HAP-1 (cell line): ENCODE data around the gene SMIM5.
A peak's percentile ranks its signal among the peaks of the same experiment; 100 is the strongest.
"Not testable (repeated sequence)": the region's sequence is repeated elsewhere in the genome, so short reads cannot be mapped to it uniquely, and the experiment has no call there.

ENCODE experiments used
- DNase-seq, 2 experiments: peaks; one replicate each; pipeline ENCODE4 v3.0.0-alpha.2; 2016 to 2020; ENCODE audit warnings: low spot score in 2 of 2
- H3K27me3 ChIP-seq: fragments of 250-450 bp; sonication (Bioruptor Pico); 2 replicates; pipeline ENCODE4 v1.5.1; 2020; ENCODE audit warnings: low read depth, mild to moderate bottlenecking, moderate library complexity
- H3K36me3 ChIP-seq: fragments of 250-450 bp; sonication (Bioruptor Pico); replicated peaks from 2 replicates; pipeline ENCODE4 v1.5.1; 2020; ENCODE audit warnings: mild to moderate bottlenecking
- H3K4me1 ChIP-seq: fragments of 250-450 bp; sonication (Bioruptor Pico); 2 replicates; pipeline ENCODE4 v1.5.1; 2020; ENCODE audit warnings: mild to moderate bottlenecking
- H3K4me3 ChIP-seq: fragments of 250-450 bp; sonication (Bioruptor Pico); 2 replicates; pipeline ENCODE4 v1.5.1; 2020; ENCODE audit warnings: mild to moderate bottlenecking, moderate library complexity
- H3K9me3 ChIP-seq: fragments of 250-450 bp; sonication (Bioruptor Pico); 2 replicates; pipeline ENCODE4 v1.5.1; 2020; ENCODE audit warnings: mild to moderate bottlenecking, moderate library complexity
- in situ Hi-C: fragments of 300-500 bp; cut with MboI; formaldehyde crosslinking; loops from 3 replicates; pipeline ENCODE4 v1.14.3; 2020; ENCODE audit warnings: low sequenced_read_pairs, inconsistent platforms, mixed read lengths

Gene SMIM5, protein sequence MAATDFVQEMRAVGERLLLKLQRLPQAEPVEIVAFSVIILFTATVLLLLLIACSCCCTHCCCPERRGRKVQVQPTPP

DNA sequence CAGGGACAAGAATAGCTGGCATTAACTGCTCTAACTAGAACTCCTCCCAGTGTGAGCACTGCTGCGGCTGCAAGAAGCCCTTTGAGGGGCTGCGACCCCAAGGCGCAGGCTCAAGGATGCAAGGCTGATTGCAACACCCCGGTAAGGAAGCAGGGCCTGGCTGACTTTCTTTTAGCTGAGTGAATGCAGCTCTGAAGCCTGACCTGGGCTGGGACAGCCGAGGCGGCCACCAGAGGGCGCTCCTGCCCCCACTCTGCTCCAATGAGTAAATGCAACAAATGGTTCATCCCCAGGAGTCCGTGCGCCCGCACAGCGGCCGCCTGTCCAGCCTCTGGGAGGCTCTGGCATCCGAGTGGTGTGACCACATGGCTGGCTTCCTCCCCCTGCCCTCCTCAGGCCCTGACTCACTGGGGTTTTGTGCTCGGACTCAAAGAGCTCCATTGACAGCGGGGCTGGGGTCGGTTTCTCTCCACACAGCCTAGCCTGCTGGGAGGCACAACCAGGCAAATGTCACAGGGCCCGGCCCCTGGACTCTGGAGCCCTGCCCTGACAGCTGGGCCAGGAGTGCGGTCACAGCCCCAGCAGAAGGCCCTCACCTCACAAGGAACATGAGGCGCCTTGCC lies at the start of gene SMIM5:
Gene SMIM5 (plus strand): TSS at position 572 of the 623 bp plus-strand sequence. CDS start 6,768 bp downstream, outside the sequence.
- Histone ChIP-seq H3K27me3 (no peaks in the 10 kb centered on the region), H3K4me1 (peaks cover 15% of the 10 kb centered on the region), H3K36me3 (peaks cover 3% of the 10 kb centered on the region), H3K9me3 (no peaks in the 10 kb centered on the region), H3K4me3 (no peak within 1 kb of the TSS; the same call in 1 of the 2 replicates)
- in situ Hi-C loops = no loop called here
- peak; percentile 70 to 92 for DNase-seq

DNA sequence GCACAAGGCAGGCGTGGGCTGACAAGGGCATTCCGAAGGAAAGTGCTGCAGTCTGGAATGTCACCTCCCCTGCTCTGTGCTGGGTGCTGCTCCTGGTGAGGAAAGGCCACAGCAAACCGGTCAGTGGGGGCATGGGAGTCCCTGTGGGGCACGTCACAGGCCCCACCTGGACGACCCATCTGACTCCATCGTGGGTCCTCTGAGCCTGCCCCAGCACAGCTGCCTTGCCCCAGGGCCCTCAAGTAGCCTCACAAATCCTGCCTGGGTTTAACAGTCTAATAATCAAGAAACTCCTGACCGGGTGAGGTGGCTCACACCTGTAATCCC lies 48.4 kb upstream of the SMIM5 start:
- Histone ChIP-seq H3K9me3 (no peaks in the 10 kb centered on the region), H3K4me1 (peaks cover 4% of the 10 kb centered on the region), H3K36me3 (no peaks in the 10 kb centered on the region), H3K27me3 (no peaks in the 10 kb centered on the region), H3K4me3 (no peak overlapping the region)
- no peak for DNase-seq
- in situ Hi-C loops = no loop called here

DNA sequence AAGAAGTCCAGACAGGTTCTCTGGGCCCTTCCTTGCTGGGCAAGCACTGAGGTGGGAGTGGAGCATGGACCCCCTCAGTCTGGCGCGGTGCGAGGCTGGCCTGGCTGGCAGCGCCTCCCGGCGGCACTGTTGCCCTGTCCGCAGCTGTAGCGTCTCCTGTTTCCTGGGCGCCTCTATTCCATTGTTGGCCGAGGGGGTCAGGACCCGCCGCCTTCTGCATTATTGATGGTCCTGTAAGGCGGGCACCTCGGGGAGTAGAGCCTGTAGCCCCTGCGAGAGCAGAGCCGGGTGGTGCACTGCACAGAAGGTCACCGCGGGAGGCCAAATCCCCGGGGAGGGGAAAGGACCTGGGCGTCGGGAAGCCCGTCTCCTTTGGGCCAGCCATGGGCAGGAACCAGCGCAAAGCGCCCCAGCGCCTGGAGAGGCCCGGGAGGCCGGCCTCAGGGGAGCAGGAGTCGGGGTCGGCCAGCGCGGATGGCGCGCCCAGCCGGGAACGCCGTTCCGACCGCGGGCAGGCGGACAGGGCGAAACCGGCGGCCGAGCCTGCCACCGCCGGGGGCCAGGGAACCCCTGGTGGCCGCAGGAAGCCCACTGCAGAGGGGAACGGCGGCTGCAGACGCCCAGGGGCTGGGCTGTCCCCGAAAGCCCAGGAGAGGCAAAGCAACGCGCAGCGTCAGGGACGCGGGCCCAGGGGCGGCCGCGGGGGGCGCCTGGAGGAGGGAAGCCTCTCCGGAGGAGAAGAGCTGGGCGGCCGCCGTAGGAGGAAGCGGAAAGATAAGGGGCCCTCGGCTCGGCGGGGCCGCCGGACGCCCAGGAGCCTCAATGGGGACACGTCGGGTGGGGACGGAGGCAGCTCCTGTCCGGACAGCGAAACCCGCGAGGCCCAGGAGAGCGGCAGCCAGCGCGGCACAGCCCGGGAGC lies 45.3 kb upstream of the SMIM5 start, which contains the start of gene MYO15B:
Gene MYO15B (plus strand): TSS at position 126 of the 921 bp plus-strand sequence. CDS start 258 bp downstream, at position 384.
- H3K4me3 ChIP-seq = 0 out of 2 replicates have a peak within 1 kb of the TSS, but pooled peaks have one; percentile 4
- in situ Hi-C loops = no loop called here
- no peaks in the 10 kb centered on the region for H3K36me3 ChIP-seq
- H3K4me1 ChIP-seq = peaks cover 4% of the 10 kb centered on the region
- no peaks in the 10 kb centered on the region for H3K27me3 ChIP-seq
- peak in 1 of 2 experiments; percentile 29 for DNase-seq
- H3K9me3 ChIP-seq = no peaks in the 10 kb centered on the region

DNA sequence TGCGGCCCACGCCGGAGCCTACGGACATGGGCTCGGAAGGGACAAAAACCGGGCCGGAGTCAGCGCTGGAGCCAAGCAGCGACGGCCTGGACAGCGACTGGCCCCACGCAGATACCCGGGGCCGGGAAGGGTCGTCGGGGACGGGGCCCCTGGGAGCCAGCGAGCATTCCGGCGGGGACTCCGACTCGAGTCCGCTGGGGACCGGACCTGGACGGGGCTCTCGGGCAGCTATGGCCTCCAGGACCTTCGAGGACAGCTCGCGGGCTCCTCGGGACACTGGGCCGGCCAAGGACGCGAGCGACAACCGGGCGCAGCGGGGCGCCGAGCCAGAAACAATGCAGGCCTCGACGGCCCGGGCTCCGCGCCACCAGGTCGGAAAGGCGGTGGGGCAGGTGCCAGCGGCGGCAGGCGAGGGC lies 44.6 kb upstream of the SMIM5 start:
- peaks cover 4% of the 10 kb centered on the region for H3K4me1 ChIP-seq
- in situ Hi-C loops = no loop called here
- H3K9me3 ChIP-seq = no peaks in the 10 kb centered on the region
- no peaks in the 10 kb centered on the region for H3K27me3 ChIP-seq
- H3K36me3 ChIP-seq = no peaks in the 10 kb centered on the region
- H3K4me3 ChIP-seq = 0 out of 2 replicates have a peak overlapping the region, but pooled peaks have one; percentile 4
- DNase-seq = no peak

DNA sequence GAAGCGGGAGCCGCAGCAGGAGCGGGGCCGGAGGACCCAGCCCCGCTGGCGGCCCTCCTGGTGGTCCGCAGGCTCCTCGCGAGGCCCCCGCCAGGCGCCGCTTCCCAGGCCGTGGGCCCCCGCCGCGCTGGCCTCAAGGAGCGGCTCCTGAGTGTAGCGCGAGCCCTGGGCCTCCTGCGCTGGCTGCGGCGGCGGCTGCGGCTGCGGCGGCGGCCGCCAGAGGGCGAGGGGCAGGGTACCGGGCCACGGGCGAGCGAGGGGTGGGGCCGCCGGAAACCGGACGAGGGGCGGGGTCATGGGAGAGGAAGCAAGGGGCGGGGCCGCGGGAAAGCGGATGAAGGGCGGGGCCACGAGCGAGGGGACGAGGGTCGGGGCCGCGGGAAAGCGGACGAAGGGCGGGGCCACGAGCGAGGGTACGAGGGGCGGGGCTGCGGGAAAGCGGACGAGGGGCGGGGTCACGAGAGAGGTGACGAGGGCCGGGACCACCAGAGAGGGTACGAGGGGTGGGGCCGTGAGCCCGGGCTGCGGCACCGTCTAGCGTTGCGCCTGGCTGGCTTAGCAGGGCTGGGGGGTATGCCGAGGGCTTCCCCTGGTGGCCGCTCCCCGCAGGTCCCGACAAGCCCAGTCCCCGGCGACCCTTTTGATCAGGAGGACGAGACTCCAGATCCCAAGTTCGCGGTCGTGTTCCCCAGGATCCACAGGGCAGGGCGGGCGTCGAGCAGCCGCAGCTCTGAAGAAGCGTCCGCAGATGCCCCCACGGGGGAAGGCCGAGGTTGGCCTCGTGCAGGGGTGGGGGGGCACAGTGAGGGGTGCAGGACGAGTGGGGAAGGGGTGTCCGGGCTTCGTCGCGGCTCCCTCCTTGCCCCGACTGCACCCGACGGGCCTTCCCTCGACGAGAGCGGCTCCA lies 44.0 kb upstream of the SMIM5 start:
- DNase-seq = peak; percentile 86 to 99
- H3K36me3 ChIP-seq = no peaks in the 10 kb centered on the region

DNA sequence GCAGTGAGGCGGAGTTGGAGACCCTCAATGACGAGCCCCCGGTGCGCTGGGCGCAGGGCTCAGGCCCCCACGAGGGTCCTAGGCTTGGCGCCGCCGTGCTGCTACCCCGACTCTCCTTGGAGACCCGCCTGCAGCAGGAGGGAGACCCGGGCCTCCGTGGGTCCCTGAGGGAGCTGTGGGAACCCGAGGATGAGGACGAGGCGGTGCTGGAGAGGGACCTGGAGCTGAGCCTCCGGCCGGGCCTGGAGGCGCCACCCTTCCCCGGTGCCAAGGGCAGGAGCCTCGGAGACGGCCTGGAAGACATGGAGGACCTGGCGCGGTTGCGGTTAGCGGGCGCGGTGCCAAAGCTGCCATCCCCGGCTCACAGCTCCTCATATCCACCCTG lies 43.3 kb upstream of the SMIM5 start:
- peak overlapping the region; percentile 44 for H3K4me3 ChIP-seq

More for the DNA sequence above, 44.0 kb upstream of the SMIM5 start:
- no peaks in the 10 kb centered on the region for H3K9me3 ChIP-seq
- H3K27me3 ChIP-seq = no peaks in the 10 kb centered on the region
- in situ Hi-C loops = no loop called here
- H3K4me1 ChIP-seq = peaks cover 4% of the 10 kb centered on the region
- H3K4me3 ChIP-seq = peak overlapping the region; percentile 44

DNA sequence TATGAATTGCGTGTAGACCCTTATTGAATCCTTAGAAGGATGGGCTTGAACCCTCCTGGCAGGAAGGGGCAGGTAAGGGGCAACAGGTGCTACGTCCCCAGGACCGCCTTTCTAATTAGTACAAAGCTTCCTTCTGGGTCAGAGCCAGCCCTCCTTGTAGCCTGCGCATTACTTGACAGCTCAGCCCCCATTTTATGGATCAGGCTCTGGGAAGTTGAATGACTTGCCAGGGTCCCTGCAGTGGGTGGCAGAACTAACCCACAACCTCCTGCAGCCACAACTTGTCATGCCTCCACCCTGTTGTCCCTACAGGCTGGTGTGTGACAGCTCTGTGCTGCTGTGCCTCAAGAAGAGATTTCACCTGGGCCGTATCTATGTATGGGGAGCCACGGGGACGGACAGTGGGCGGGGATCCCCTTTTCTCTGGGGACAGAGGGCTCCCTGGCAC lies 42.9 kb upstream of the SMIM5 start:
- in situ Hi-C loops = no loop called here
- no peaks in the 10 kb centered on the region for H3K36me3 ChIP-seq
- peaks cover 4% of the 10 kb centered on the region for H3K4me1 ChIP-seq
- H3K27me3 ChIP-seq = no peaks in the 10 kb centered on the region
- H3K9me3 ChIP-seq = no peaks in the 10 kb centered on the region
- H3K4me3 ChIP-seq = no peak overlapping the region
- DNase-seq = no peak

More for the DNA sequence above, 43.3 kb upstream of the SMIM5 start:
- H3K9me3 ChIP-seq = no peaks in the 10 kb centered on the region
- H3K4me1 ChIP-seq = peaks cover 4% of the 10 kb centered on the region
- in situ Hi-C loops = no loop called here
- no peaks in the 10 kb centered on the region for H3K27me3 ChIP-seq
- no peak for DNase-seq
- H3K36me3 ChIP-seq = no peaks in the 10 kb centered on the region

DNA sequence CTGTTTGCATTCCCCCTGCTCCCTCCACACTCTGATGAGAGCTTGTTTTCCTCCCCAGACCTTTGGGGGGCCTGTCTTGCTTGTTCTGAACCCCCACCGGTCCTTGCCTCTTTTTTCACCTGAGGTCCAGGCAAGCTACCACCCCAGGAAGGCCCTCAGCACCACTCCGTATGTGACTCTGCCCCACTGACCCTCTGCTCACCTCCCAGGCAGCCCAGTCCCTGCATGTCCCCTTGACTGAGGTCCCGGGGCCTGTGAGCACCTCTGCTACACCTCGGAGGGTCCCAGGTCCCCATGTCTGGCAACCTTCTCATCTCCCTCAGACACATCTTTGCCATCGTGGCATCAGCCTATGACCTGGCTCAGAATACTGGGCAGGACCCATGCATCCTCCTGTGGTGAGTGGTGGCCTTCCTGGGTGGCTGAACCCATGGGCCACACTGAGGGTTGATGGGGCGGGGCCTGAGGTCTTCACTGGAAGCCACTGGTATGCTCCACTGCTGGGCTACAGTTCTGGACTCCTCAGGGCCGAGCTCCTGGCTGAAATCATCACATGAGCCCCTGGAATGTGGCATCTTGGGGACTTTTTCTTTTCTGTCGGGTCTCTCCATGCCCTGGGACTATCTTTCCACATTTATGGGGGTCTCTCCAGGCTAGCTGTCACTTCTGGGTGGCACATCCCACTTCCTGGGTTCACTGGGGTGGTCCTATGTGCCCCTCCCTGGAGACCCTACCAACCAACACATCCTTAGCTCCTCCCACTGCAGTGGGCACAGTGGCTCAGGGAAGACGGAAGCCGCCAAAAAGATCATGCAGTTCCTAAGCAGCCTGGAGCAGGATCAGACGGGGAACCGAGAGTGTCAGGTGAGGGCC lies 42.1 kb upstream of the SMIM5 start:
- Histone ChIP-seq H3K36me3 (no peaks in the 10 kb centered on the region), H3K4me3 (no peak overlapping the region), H3K9me3 (no peaks in the 10 kb centered on the region), H3K27me3 (no peaks in the 10 kb centered on the region), H3K4me1 (peaks cover 4% of the 10 kb centered on the region)
- in situ Hi-C loops = no loop called here
- no peak for DNase-seq

DNA sequence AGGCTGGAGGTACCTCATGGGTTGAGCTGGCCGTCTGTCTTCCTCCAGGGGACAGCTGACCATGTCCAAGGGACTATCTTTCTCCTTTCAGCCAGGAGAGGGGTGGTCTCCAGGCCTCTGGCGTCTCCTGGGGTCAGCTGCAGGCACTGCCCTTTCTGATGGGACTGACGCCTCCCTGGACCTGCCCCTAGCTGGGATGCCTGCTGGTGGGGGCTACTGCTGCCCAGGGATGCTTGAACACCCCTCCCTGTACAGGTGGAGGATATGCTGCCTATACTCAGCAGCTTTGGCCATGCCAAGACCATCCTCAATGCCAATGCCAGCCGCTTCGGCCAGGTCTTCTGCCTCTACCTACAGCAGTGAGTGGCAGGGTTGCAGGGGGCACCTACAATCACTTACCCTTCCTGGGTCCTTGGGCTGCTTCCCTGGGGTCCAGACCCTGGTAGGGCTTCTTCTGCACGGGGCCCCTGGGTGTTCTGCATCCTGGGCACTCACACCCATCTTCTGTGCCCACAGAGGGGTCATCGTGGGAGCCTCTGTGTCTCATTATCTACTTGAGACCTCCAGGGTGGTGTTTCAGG lies 41.4 kb upstream of the SMIM5 start:
- in situ Hi-C loops = no loop called here
- DNase-seq = no peak
- peaks cover 4% of the 10 kb centered on the region for H3K4me1 ChIP-seq
- H3K27me3 ChIP-seq = no peaks in the 10 kb centered on the region
- no peaks in the 10 kb centered on the region for H3K9me3 ChIP-seq
- no peaks in the 10 kb centered on the region for H3K36me3 ChIP-seq
- no peak overlapping the region for H3K4me3 ChIP-seq

DNA sequence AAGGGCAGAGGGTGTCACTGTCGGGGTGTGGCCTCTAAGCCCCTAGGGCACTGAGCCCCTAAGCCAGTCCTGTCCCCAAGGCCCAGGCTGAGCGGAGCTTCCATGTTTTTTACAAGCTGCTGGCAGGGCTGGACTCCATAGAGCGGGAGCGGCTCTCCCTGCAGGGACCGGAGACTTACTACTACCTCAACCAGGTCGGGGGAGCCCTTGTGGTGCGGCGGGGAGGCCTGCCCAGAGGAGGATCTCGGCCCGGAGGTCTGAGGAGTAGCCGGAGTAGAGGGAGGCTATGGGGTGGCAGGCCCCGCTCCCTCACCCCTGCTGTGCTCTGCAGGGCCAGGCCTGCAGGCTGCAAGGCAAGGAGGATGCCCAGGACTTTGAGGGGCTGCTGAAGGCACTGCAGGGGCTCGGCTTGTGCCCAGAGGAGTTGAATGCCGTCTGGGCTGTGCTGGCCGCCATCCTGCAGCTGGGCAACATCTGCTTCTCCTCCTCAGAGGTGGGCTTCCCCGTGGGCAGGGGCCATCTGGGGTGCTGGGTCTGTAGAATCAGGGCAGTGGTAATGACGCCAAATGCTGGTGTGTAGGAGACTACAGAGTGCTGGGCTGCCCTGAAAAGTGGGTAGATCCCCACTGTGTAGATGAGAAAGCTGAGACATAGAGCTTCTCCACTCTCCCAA lies 40.8 kb upstream of the SMIM5 start:
- Histone ChIP-seq H3K4me3 (no peak overlapping the region), H3K4me1 (peaks cover 4% of the 10 kb centered on the region), H3K27me3 (no peaks in the 10 kb centered on the region), H3K36me3 (no peaks in the 10 kb centered on the region), H3K9me3 (no peaks in the 10 kb centered on the region)
- in situ Hi-C loops = no loop called here
- DNase-seq = no peak

DNA sequence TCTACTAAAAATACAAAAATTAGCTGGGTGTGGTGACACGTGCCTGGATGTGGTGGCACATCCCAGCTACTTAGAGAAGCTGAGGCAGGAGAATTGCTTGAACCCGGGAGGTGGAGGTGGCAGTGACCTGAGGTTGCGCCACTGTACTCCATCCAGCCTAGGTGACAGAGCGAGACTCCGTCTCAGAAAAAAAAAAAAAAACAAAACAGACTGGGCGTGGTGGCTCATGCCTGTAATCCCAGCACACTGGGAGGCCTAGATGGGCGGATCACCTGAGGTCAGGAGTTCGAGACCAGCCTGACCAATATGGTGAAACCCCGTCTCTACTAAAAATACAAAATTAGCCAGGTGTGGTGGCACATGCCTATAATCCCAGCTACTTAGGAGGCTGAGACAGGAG lies 39.8 kb upstream of the SMIM5 start:
- H3K4me1 ChIP-seq, H3K4me3 ChIP-seq, H3K27me3 ChIP-seq, H3K36me3 ChIP-seq, DNase-seq, H3K9me3 ChIP-seq, in situ Hi-C loops: not testable (repeated sequence)
